ENCODE results near the gene SAE1. TPM values are rescaled to one million over a fixed set of nuclear protein-coding genes. Genes with fewer than 3 reads are reported as not detected.
A peak's percentile ranks its signal among the peaks of the same experiment; 100 is the strongest.

Gene SAE1
- total RNA-seq, 2 donors from 2014 or later: 187 to 240 TPM

- Mint-ChIP-seq H3K36me3 (ENCODE audit: low read depth) (peaks cover 4% of the 10 kb centered on the region), H3K27me3 (ENCODE audit: insufficient read depth) (peaks cover 5% of the 10 kb centered on the region), H3K9me3 (no peaks in the 10 kb centered on the region), H3K27ac (no peak overlapping the region), H3K4me1 (peaks cover 14% of the 10 kb centered on the region), H3K4me3 (no peak overlapping the region)
- Histone ChIP-seq H3K27me3 (ENCODE audit: control insufficient read depth, insufficient read depth, low read length, poor library complexity, severe bottlenecking) (no peaks in the 10 kb centered on the region), H3K4me3 (ENCODE audit: low read length) (peak overlapping the region; percentile 95), H3K36me3 (ENCODE audit: control insufficient read depth, insufficient read depth, low read length) (peaks cover 5% of the 10 kb centered on the region), H3K9me3 (ENCODE audit: control insufficient read depth, low read length) (no peaks in the 10 kb centered on the region), H3K9ac (ENCODE audit: extremely low read depth, low read length, poor library complexity, severe bottlenecking) (peak overlapping the region; percentile 83), H3K4me1 (ENCODE audit: control insufficient read depth, insufficient read depth, low read length) (peaks cover 12% of the 10 kb centered on the region), H3K27ac (ENCODE audit: low read depth, low read length) (peak overlapping the region; percentile 80)
- peak; percentile 90 for DNase-seq
- TF ChIP-seq CTCF (conservative IDR thresholded peaks at IDR 0.05): peak; percentile 97
- WGBS, 2 experiments (ENCODE audit: insufficient coverage in 1 of 2, insufficient read length in 1 of 2): 1 to 6% methylated on average over 7 to 66 of the region's 84 CpGs
Measured at GRCh38 chr19:47230054-47230920, 99.7 kb downstream of the SAE1 start.

- Mint-ChIP-seq H3K27me3 (ENCODE audit: insufficient read depth) (peaks cover 7% of the 10 kb centered on the region), H3K4me1 (peaks cover 9% of the 10 kb centered on the region), H3K27ac (peak within 1 kb of the TSS; percentile 84), H3K4me3 (no peak within 1 kb of the TSS), H3K36me3 (ENCODE audit: low read depth) (no peaks in the 10 kb centered on the region), H3K9me3 (no peaks in the 10 kb centered on the region)
- 0% methylated on average over 25 to 43 of the region's 43 CpGs for WGBS, 2 experiments (ENCODE audit: insufficient coverage in 1 of 2, insufficient read length in 1 of 2)
- DNase-seq: no peak
- Histone ChIP-seq H3K9me3 (ENCODE audit: control insufficient read depth, low read length) (no peaks in the 10 kb centered on the region), H3K4me1 (ENCODE audit: control insufficient read depth, insufficient read depth, low read length) (peaks cover 12% of the 10 kb centered on the region), H3K36me3 (ENCODE audit: control insufficient read depth, insufficient read depth, low read length) (no peaks in the 10 kb centered on the region), H3K27ac (ENCODE audit: low read depth, low read length) (peak within 1 kb of the TSS; percentile 80), H3K27me3 (ENCODE audit: control insufficient read depth, insufficient read depth, low read length, poor library complexity, severe bottlenecking) (no peaks in the 10 kb centered on the region), H3K4me3 (ENCODE audit: low read length) (peak within 1 kb of the TSS; percentile 95), H3K9ac (ENCODE audit: extremely low read depth, low read length, poor library complexity, severe bottlenecking) (peak within 1 kb of the TSS; percentile 83)
- TF ChIP-seq CTCF (conservative IDR thresholded peaks at IDR 0.05): no peak
Measured at GRCh38 chr19:47230921-47231214, 100.2 kb downstream of the SAE1 start, which contains the start of gene BBC3. BBC3 (minus strand) TSS chr19:47231199; CDS start chr19:47228431, 2,768 bp downstream.

GRCh38 chr19:47231215-47232054 is 100.8 kb downstream of the SAE1 start:
- peak; percentile 95 for DNase-seq
- no peaks in the 10 kb centered on the region for H3K36me3 ChIP-seq (ENCODE audit: control insufficient read depth, insufficient read depth, low read length)
- no peaks in the 10 kb centered on the region for H3K27me3 ChIP-seq (ENCODE audit: control insufficient read depth, insufficient read depth, low read length, poor library complexity, severe bottlenecking)
- Mint-ChIP-seq H3K4me3 (no peak overlapping the region), H3K27ac (peak overlapping the region; percentile 84), H3K27me3 (ENCODE audit: insufficient read depth) (peaks cover 11% of the 10 kb centered on the region), H3K9me3 (no peaks in the 10 kb centered on the region), H3K36me3 (ENCODE audit: low read depth) (no peaks in the 10 kb centered on the region), H3K4me1 (peaks cover 9% of the 10 kb centered on the region)
- no peaks in the 10 kb centered on the region for H3K9me3 ChIP-seq (ENCODE audit: control insufficient read depth, low read length)
- peak overlapping the region; percentile 78 for H3K4me3 ChIP-seq (ENCODE audit: low read length)
- 13 to 14% methylated on average over 12 to 50 of the region's 51 CpGs for WGBS, 2 experiments (ENCODE audit: insufficient coverage in 1 of 2, insufficient read length in 1 of 2)
- peak overlapping the region; percentile 79 for H3K27ac ChIP-seq (ENCODE audit: low read depth, low read length)
- H3K9ac ChIP-seq (ENCODE audit: extremely low read depth, low read length, poor library complexity, severe bottlenecking): peak overlapping the region; percentile 56
- peaks cover 12% of the 10 kb centered on the region for H3K4me1 ChIP-seq (ENCODE audit: control insufficient read depth, insufficient read depth, low read length)
- no peak for TF ChIP-seq CTCF (conservative IDR thresholded peaks at IDR 0.05)

Data from endodermal cell (in vitro differentiated cells).